Measurements from ENCODE around the gene ASIC3. TPM values are rescaled to one million over a fixed set of nuclear protein-coding genes. Genes with fewer than 3 reads are reported as not detected.

The ASIC3 gene
- total RNA-seq = 0.16 and 0.44 TPM in 2 replicates

DNA sequence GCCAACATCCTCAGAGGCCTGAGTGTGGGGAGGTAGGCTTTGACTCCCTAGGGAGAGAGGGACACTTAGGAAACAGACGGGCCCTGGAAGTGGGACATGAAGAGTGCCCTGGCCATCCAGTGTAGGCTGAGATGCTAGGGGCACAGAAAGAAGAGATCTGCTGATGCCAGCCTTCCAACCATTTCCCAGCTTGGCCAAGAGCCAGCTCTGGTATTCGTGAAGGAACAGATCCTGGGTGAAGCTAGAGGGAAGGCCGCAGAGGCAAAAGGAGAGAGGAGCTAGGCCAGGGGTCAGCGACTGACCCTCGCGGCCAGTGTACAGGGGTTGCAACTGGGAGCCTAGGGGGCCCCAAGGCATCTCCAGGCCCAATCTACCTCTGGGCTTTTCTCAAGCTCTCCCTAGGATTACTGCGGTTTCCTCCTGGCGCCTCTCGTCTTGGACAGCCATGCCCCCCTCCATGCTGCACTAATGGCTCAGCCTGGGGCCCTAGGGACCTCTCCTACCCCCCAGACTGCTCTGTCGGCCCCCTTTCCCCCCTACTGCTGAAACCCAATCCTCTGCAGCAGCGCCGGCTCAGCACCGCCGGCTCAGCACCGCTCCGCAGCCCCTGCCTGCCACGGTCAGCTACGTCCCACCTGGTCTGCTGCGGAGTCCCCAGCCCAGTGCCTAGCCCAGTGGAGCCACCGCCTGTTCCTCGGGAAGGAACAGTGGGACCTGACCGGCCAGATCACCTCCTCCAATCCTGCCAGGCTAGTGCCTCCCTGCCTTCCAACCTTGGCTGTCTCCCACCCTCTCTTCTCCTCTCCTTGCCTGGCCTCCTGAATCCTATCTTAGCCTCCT is at the start of gene ASIC3:
Gene ASIC3 (plus strand): TSS at position 556 of the 840 bp plus-strand sequence. CDS start 355 bp downstream, outside the sequence.

DNA sequence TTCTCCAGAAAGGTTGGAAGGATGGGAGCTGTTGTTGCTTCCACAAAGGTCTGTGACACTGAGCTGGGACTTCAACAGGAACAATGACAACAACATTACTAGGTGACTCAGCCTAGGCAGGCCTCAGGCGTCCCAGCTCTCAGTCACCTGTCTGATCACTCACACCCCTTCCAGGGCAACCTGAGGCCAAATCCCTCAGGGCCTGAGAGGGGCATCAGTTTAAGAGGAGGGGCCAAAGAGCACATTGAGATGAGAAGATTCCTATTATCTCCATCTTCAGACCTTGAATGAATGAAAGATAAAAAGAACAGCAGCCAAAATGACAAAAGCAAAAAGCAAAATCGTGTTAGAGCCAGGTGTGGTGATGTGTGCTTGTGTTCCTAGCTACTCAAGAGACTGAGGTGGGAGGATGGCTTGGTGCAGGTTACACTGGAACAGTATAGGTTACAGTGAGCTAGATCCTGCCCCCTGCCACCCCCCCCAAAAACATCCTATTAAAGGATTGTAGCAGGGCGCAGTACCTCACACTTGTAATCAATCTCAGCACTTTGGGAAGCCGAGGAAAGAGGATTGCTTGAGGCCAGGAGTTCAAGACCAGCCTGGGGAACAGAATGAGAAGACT is 23.8 kb upstream of the ASIC3 start, which contains the start of gene ATG9B:
Gene ATG9B (minus strand): TSS at position 60 of the 622 bp plus-strand sequence. CDS start 71 bp downstream, outside the sequence.

DNA sequence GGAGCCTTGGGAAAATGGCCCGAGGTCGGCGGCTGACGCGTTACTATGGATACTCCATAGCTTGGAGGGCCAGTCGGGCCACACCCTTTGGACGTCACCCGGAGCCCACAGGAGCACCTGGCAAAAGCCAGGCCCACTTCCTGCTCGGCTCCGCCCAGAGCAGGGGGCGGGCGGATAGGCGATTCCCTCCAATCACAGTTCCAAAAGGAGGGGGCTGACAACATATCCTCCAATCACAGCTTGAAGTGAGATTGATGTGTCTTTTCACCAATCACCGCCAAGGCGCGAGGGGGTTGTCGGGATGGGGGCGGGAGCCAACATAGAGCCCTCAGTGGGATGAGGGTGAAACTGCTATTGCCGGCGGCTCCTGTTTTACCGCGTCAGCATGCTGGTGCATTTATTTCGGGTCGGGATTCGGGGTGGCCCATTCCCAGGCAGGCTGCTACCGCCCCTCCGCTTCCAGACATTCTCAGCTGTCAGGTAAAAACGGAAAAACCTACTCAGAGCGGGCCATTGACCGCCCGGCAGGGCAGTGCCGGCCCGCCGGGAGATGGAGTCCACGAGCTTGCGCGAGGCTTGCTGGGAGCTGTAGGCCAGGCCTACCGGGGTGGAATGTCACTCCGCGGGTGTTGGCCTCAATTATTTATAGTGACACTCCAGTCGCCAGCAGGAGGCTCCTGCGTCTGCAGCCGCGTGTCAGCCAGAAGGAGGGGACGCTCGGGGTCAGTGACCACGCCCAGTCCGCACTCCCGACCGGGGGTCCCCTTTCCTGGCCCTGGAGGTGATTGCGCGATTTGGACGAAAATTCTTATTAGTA is 20.0 kb upstream of the ASIC3 start, which contains the start of gene ABCB8:
Gene ABCB8 (plus strand): TSS at position 320 of the 817 bp plus-strand sequence. CDS start 66 bp downstream, at position 386.

DNA sequence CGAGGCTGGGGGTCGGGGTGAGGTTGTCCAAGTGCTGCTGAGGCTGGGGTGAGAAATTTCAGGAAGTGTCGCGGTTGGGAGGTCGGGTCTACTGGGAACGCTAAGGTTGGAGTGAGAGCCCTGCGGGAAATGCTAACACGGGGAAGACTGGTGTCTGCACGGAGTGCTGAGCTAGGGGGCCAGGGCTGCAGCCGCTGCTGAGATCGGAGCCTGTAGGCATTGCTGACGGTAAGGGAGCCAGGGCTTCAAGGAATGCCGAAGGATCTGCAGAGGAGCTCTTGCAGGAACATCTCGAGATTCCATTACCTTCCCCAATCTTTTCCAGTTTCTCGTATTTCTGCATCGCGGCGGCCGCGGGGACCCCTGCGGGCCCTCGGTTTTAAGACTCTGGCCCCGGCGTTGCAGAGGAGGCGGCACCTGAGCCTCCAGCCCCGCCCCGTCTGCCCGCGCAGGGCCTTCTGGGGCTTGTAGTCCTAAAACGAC is 9.2 kb downstream of the ASIC3 start, which contains the start of gene CDK5:
Gene CDK5 (minus strand): TSS at position 392 of the 483 bp plus-strand sequence. CDS start 49 bp downstream, at position 343.

GRCh38 chr7:151059367-151060112 is 11.2 kb downstream of the ASIC3 start, which contains the start of gene SLC4A2:
SLC4A2 (plus strand) TSS chr7:151059589; CDS start chr7:151061988, 2,399 bp downstream.

DNA sequence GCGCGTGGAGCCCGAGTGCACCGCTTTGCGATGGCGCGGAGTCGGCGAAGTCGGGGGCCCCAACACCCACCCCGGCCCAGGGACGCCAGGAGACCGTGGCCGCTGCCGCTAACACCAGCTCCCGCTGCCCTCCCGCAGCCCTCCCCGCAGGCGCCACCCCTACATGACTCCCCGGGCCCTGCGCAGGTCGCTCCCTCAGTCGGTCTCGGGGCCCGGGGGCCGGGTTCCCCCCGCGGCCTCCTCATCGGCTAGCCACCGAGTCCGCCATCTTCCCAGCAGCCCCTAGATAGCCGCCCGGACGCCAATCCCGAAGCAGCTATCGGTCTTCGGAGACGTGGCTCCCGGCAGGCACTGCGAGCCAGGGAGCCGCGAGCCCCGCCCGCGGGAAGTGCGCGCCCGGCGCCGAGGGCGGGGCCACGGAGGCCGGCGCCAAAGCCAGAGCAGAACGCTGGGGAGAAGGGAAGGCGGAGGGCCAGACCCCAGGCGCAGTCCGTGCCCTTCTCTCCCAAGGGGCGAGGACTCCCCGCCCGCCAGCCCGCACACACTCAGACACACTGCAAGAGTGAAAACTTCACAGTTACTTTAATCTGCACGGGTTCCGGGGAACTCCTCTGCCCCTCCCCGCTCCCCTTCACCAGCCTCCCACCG is 32.3 kb downstream of the ASIC3 start, which contains the start of gene FASTK:
Gene FASTK (minus strand): TSS at position 288 of the 648 bp plus-strand sequence. CDS start 43 bp downstream, at position 245.

DNA sequence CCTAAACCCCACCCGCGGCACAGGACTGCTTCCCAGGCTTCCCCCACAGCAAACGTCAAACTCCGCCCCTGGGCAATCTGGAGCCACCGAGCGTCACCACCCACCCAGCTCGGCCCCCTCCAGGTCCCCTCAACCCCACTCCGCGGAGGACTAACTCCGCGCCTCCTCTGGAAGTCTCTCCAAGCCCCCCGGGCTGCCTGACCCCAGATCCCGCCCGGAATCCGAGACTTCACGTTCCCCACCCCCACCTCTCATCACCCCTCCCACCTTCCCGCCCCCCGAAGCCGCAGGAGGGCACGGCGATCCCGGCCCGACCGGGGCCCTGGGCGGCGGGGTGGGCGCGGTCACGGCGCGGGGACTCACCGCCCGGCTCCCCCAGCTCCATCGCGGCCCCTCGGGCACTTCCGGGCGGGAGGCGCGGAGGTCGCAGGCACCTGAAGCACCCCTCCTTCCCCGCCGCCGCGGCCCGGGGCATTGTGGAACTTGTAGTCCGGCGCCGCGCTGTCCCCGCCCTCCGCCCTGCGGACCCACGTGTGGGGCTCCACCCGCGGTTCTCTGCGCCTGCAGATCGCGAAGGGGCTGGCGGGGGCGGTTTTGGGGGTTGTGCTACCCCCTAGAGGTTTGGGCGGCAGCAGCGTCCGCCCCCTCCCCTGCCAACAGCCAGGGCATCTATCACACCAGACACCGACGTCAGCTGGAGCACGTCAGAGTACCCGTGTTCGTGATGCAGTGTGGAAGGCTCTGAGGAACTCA is 34.9 kb downstream of the ASIC3 start, which contains the start of gene TMUB1:
Gene TMUB1 (minus strand): TSS at position 423 of the 753 bp plus-strand sequence. CDS start 930 bp downstream, outside the sequence.

DNA sequence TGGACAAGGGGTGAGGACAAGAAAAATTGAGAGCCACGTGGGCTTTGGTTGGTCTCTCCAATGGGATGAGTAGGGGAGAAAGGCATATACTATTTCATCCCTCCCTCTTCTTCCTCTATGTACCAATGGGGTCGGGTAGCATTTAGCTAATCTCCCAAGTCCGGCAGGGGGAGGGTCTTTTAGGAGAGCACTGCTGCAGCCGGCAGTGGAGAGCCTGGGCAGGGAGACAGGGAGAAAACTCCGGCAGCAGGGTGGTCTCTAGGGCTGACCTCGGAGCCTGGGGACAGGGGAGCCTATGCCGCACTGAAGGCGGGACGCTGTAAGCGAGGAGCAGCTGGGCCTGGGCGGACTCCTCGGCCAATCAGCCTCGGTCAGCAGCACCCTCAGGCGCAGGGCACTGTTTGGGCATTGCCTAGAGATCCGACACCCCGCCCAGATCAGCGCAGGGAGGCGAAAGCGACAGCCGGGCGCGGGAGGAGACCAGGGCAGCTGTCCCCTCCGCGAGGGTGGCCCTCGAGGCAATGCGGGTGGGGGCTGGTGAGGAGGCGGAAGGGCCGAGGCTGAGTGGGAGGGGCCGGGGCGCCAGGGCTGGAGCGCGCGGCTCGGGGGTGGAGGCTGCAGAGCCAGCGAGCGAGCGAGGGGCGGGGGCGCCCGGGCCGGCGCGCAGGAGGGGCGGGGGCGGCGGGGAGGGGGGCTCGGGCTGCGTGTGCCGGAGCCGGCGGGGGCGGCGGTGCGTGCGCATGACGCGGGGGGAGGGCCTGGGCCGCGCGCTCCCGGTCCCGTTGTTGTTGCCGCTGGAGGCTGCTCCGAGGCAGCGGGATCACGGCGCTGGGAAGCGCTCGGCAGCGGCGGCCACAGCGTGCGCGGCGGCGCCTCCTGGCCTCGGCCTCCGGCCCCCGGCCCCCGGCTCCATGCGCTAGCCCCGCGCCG is 37.6 kb downstream of the ASIC3 start, which contains the start of gene AGAP3:
Gene AGAP3 (plus strand): TSS at position 785 of the 930 bp plus-strand sequence. CDS start 267 bp downstream, outside the sequence.

Other genes with a start within 250 kb of the ASIC3 start
- gene TMEM176B, start 248.2 kb upstream of the ASIC3 start, total RNA-seq = not detected in 2 replicates
- 0.25 TPM in 1 of 2 replicates, not detected in the other for gene TMEM176A, start 247.8 kb upstream of the ASIC3 start, total RNA-seq
- not detected in 2 replicates for gene AOC1, start 196.0 kb upstream of the ASIC3 start, total RNA-seq
- gene KCNH2, start 70.2 kb upstream of the ASIC3 start, total RNA-seq = 0.06 TPM in 1 of 2 replicates, not detected in the other
- gene NOS3, start 57.5 kb upstream of the ASIC3 start, total RNA-seq = 20.9 and 58.7 TPM in 2 replicates
- gene ATG9B, start 24.0 kb upstream of the ASIC3 start, total RNA-seq = 0.19 TPM in 1 of 2 replicates, not detected in the other
- gene ABCB8, start 20.1 kb upstream of the ASIC3 start, total RNA-seq = 14.6 and 26.1 TPM in 2 replicates
- 16.8 and 18.6 TPM in 2 replicates for gene CDK5, start 9.4 kb downstream of the ASIC3 start, total RNA-seq
- gene SLC4A2, start 11.1 kb downstream of the ASIC3 start, total RNA-seq = 59.6 and 131 TPM in 2 replicates
- 38.2 and 54.8 TPM in 2 replicates for gene FASTK, start 32.3 kb downstream of the ASIC3 start, total RNA-seq
- gene TMUB1, start 35.0 kb downstream of the ASIC3 start, total RNA-seq = 16.5 and 16.8 TPM in 2 replicates
- gene AGAP3, start 37.9 kb downstream of the ASIC3 start, total RNA-seq = 51.2 and 63.9 TPM in 2 replicates
- not detected in 2 replicates for gene GBX1, start 119.2 kb downstream of the ASIC3 start, total RNA-seq
- not detected in 2 replicates for gene ASB10, start 138.7 kb downstream of the ASIC3 start, total RNA-seq
- not detected in 2 replicates for gene H2BK1, start 162.0 kb downstream of the ASIC3 start, total RNA-seq
- gene ABCF2, start 178.7 kb downstream of the ASIC3 start, total RNA-seq = 44.2 and 53.0 TPM in 2 replicates
- gene CHPF2, start 184.0 kb downstream of the ASIC3 start, total RNA-seq = 28.3 and 62.9 TPM in 2 replicates
- 0.97 and 1.9 TPM in 2 replicates for gene SMARCD3, start 200.2 kb downstream of the ASIC3 start, total RNA-seq